NT2/D1 (cell line): ENCODE measurements around the gene PLPPR1.

Experiments
- DNase-seq: peaks from one replicate; pipeline ENCODE4 v3.0.0-alpha.2; 2011; ENCODE audit warnings: low read depth, low spot score
- H3K27me3 ChIP-seq: 2 replicates; pipeline ENCODE4 v1.6.0; 2011; ENCODE audit warnings: mild to moderate bottlenecking; ENCODE audit not compliant: insufficient read length, insufficient read depth
- H3K36me3 ChIP-seq: 2 replicates; pipeline ENCODE4 v1.6.1; 2011; ENCODE audit warnings: mild to moderate bottlenecking, low read length, mixed read lengths; ENCODE audit not compliant: insufficient read depth, insufficient read length
- H3K4me1 ChIP-seq: 2 replicates; pipeline ENCODE4 v1.5.1; 2011; ENCODE audit not compliant: insufficient read depth, insufficient read length
- H3K4me3 ChIP-seq: 2 replicates; pipeline ENCODE4 v1.5.1; 2011; ENCODE audit warnings: low read depth; ENCODE audit not compliant: insufficient read length
- H3K9ac ChIP-seq: 2 replicates; pipeline ENCODE4 v1.6.0; 2011; ENCODE audit warnings: low read depth; ENCODE audit not compliant: insufficient read length
- H3K9me3 ChIP-seq: 2 replicates; pipeline ENCODE4 v1.5.1; 2011; ENCODE audit warnings: mild to moderate bottlenecking, low read length; ENCODE audit not compliant: insufficient read depth
- SUZ12 ChIP-seq: IDR thresholded peaks from 2 replicates; pipeline ENCODE4 v1.6.1; 2011; ENCODE audit not compliant: insufficient read length, insufficient read depth; ENCODE audit errors: extremely low read depth
- YY1 ChIP-seq: IDR thresholded peaks from 2 replicates; pipeline ENCODE4 v1.6.1; 2011; ENCODE audit not compliant: insufficient read length, insufficient read depth
- ZNF274 ChIP-seq: IDR thresholded peaks from 2 replicates; pipeline ENCODE4 v1.6.1; 2011; ENCODE audit warnings: mild to moderate bottlenecking, low read depth, low read length

The PLPPR1 gene

DNA sequence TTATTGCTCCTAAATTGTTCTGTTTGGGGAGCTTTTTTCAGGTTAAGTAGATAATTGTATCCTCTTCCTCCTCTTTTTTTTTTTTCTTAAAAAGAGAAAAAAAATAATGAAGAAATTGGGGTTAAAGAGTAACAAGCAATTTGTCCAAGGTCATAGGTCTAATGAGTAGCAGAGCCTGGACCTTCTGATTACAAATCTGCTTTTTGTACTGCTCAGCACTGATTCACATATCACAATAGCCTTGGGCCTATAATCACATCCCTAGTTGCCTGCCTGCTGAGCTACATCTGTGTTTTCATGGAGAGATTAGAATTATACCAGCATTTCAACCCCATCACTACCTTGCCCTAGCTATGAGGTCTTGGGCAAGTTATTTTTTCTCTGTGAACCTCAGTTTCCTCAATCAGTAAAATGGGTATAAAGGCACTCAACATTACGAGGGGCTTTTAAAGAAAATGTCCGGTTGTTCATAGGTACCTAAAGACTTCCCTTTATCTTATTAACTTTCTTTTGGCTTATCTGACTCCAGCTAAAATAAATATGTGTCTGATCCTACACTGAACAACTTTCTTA is 204.0 kb downstream of the PLPPR1 start:
- Histone ChIP-seq H3K4me3 (no peak overlapping the region), H3K27me3 (no peaks in the 10 kb centered on the region), H3K36me3 (no peaks in the 10 kb centered on the region), H3K4me1 (no peaks in the 10 kb centered on the region), H3K9ac (no peak overlapping the region), H3K9me3 (no peaks in the 10 kb centered on the region)
- no peak for DNase-seq
- TF ChIP-seq ZNF274 (no peak), YY1 (no peak), SUZ12 (no peak)

DNA sequence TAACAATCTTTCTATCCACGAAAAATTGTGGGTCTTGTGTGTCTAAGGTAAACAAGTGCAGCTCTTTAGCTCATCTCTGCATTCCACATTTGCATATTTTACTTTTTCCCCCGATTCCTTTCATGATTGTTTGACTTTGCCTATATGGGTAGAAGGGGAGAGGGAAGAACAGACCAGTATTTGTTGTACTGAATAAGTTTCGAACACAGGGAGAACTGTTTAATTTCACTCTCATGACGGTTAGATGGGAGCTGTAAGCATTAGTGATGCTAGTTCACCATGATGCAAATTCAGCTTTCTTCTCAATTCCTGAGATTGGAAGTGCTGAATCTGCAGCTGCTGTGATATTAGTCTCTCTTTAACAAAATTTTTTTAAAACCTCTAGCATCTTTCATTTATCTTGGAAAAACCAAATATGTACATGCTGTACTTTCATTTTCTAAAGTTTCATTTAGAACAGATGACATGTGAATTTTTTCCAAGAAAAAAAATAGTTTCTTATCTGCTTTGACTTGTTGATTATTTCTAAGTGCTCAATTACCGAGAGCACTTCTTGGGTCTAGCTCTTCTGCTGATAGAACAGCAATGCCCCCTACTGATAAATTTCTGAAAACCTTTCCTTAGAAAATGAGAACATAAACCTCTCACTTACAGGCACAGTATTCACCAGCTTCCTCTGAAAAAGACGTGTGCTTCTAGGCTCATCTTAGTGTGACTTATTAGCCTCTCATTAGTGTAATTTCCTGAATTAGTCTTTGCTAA is 206.8 kb downstream of the PLPPR1 start:
- Histone ChIP-seq H3K36me3 (no peaks in the 10 kb centered on the region), H3K9ac (no peak overlapping the region), H3K9me3 (no peaks in the 10 kb centered on the region), H3K4me1 (no peaks in the 10 kb centered on the region), H3K4me3 (no peak overlapping the region), H3K27me3 (no peaks in the 10 kb centered on the region)
- peak; percentile 52 for DNase-seq
- TF ChIP-seq SUZ12 (no peak), ZNF274 (no peak), YY1 (no peak)

GRCh38 chr9:101242651-101243050 is 214.1 kb downstream of the PLPPR1 start:
- no peak for TF ChIP-seq ZNF274
- TF ChIP-seq YY1, result no peak
- TF ChIP-seq SUZ12, result no peak
- Histone ChIP-seq H3K9me3 (no peaks in the 10 kb centered on the region), H3K27me3 (no peaks in the 10 kb centered on the region), H3K9ac (no peak overlapping the region), H3K4me3 (no peak overlapping the region), H3K4me1 (no peaks in the 10 kb centered on the region), H3K36me3 (no peaks in the 10 kb centered on the region)
- no peak for DNase-seq

GRCh38 chr9:101246691-101247090 is 218.2 kb downstream of the PLPPR1 start:
- H3K4me1 ChIP-seq, result no peaks in the 10 kb centered on the region
- DNase-seq, result no peak
- H3K9ac ChIP-seq, result no peak overlapping the region
- TF ChIP-seq SUZ12, result no peak
- no peaks in the 10 kb centered on the region for H3K36me3 ChIP-seq
- H3K27me3 ChIP-seq, result no peaks in the 10 kb centered on the region
- H3K4me3 ChIP-seq, result no peak overlapping the region
- no peaks in the 10 kb centered on the region for H3K9me3 ChIP-seq

DNA sequence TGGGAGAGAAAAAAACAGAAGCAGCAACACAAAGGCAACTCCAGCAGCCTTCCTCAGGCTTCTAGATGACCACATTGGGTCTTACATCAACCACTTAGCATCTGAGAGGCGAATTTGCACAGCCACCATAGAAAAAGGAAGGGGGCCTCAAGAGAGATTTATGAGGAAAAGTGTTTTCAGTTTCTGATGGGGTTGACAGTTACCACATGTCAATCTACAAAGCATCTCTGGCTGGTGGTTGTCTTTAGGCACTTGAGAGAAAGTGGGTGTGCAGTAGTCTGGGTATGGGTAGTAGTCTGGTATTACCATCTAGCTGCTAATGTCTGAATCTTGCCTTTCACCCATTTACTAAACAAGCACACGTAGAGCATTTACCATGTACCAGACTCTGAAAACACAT is 218.8 kb downstream of the PLPPR1 start:
- Histone ChIP-seq H3K9me3 (no peaks in the 10 kb centered on the region), H3K4me3 (no peak overlapping the region), H3K36me3 (no peaks in the 10 kb centered on the region), H3K27me3 (no peaks in the 10 kb centered on the region), H3K9ac (no peak overlapping the region), H3K4me1 (no peaks in the 10 kb centered on the region)
- TF ChIP-seq YY1 (no peak), ZNF274 (no peak), SUZ12 (no peak)
- DNase-seq, result no peak

DNA sequence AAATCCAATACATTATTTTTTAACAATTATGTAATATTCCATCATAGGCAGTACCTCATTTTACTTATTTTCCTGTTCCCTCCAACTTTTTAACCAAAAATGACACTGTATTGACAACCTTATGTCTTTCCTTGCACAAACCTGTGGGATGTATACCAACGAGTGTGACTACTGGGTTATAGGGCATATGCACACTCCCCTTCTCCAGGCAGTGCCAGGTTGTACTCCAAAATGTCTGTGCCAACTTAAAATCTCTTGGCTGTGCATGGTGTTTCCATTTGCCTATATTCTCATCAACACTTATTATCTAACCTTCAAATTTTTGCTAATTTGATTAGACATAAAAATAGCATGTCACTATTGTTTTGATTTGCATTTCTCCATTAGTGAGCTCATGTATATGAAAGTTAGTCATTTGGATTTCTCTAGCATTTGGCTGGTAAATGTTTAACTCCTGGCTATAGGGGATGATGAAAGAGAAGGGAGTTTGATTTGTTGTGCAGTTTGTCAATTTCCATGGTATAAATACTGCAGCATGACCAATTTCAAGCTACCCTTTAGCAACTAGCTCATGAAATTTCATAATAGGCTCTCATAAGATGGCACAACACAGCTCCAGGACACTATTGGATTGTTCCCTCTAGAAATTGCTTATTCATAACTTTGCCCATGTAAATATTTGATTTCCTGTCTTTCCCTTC is 226.4 kb downstream of the PLPPR1 start:
- TF ChIP-seq YY1 (no peak), ZNF274 (no peak), SUZ12 (no peak)
- H3K9ac ChIP-seq, result no peak overlapping the region
- no peak for DNase-seq

GRCh38 chr9:101264727-101265126 is 236.2 kb downstream of the PLPPR1 start:
- H3K4me1 ChIP-seq, result peaks cover 2% of the 10 kb centered on the region
- no peaks in the 10 kb centered on the region for H3K9me3 ChIP-seq
- no peak for TF ChIP-seq YY1
- TF ChIP-seq SUZ12, result no peak
- no peak for TF ChIP-seq ZNF274
- H3K9ac ChIP-seq, result no peak overlapping the region
- H3K36me3 ChIP-seq, result no peaks in the 10 kb centered on the region
- H3K4me3 ChIP-seq, result no peak overlapping the region
- no peaks in the 10 kb centered on the region for H3K27me3 ChIP-seq
- no peak for DNase-seq

More for the DNA sequence above, 226.4 kb downstream of the PLPPR1 start:
- Histone ChIP-seq H3K4me1 (no peaks in the 10 kb centered on the region), H3K9me3 (no peaks in the 10 kb centered on the region), H3K36me3 (no peaks in the 10 kb centered on the region), H3K4me3 (no peak overlapping the region), H3K27me3 (no peaks in the 10 kb centered on the region)
